Stimulated activated effector memory CD8-positive, alpha-beta T cell treated with anti-CD3 and anti-CD28 coated beads, Interleukin-12 subunit alpha, Interleukin-12 subunit beta, amount 100 ng/mL, for 72 hours (primary cell): ENCODE results near the gene SMOC2.
"Not testable (repeated sequence)": the region's sequence is repeated elsewhere in the genome, so short reads cannot be mapped to it uniquely, and the experiment has no call there.

Experiments
- ATAC-seq: fragments of 150-1000 bp; cut with Tn5 transposase; 2 replicates; pipeline ENCODE4 v1.10.0; 2021
- DNase-seq, 2 donors: peaks; one replicate each; pipeline ENCODE4 v3.0.0; 2021 to 2022; ENCODE audit warnings: low spot score in 2 of 2
- H3K27ac Mint-ChIP-seq: one replicate; pipeline ENCODE4 v1.8.0; 2022; ENCODE audit warnings: mild to moderate bottlenecking, mixed read lengths
- H3K36me3 Mint-ChIP-seq: one replicate; pipeline ENCODE4 v1.8.0; 2022; ENCODE audit warnings: mild to moderate bottlenecking, mixed read lengths
- H3K4me1 Mint-ChIP-seq: one replicate; pipeline ENCODE4 v1.8.0; 2022; ENCODE audit warnings: mixed read lengths
- H3K4me3 Mint-ChIP-seq: one replicate; pipeline ENCODE4 v1.8.0; 2022; ENCODE audit warnings: mild to moderate bottlenecking, mixed read lengths
- H3K9me3 Mint-ChIP-seq: one replicate; pipeline ENCODE4 v1.8.0; 2022; ENCODE audit warnings: mixed read lengths

Gene SMOC2

GRCh38 chr6:168525926-168526630, 85.1 kb downstream of the SMOC2 start:
- Mint-ChIP-seq H3K4me3 (no peak overlapping the region), H3K4me1 (no peaks in the 10 kb centered on the region), H3K36me3 (no peaks in the 10 kb centered on the region), H3K27ac (no peak overlapping the region), H3K9me3 (no peaks in the 10 kb centered on the region)
- ATAC-seq, result no peak
- DNase-seq, result no peak

DNA sequence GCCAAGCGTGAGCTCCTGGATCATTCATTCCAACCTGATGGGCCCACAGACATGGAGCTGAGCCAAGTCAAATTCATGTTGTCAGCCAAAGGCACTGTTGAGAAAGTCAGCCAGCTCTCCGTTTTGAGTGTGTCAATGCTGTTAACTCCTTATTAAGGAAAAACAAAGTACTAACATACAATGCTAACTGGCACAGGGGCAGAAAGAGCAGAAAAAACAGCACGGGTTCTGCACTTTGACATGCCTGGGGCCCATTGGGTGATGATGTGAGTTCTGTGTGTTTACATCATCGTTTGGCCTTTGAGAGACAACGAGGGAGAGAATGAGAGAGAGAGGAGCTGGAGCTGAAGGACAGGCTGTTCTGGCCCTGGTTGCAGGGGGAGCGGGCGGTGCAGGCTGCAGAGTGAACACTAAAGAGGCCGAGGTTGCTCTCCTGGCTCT, 85.9 kb downstream of the SMOC2 start:
- H3K9me3 Mint-ChIP-seq, result no peaks in the 10 kb centered on the region
- H3K27ac Mint-ChIP-seq, result no peak overlapping the region
- DNase-seq (no peak), ATAC-seq (no peak)
- H3K4me3 Mint-ChIP-seq, result no peak overlapping the region
- no peaks in the 10 kb centered on the region for H3K4me1 Mint-ChIP-seq
- no peaks in the 10 kb centered on the region for H3K36me3 Mint-ChIP-seq

GRCh38 chr6:168527451-168528210, 86.6 kb downstream of the SMOC2 start:
- ATAC-seq, result no peak
- no peaks in the 10 kb centered on the region for H3K4me1 Mint-ChIP-seq
- H3K36me3 Mint-ChIP-seq, result no peaks in the 10 kb centered on the region
- DNase-seq, result no peak
- no peaks in the 10 kb centered on the region for H3K9me3 Mint-ChIP-seq
- no peak overlapping the region for H3K4me3 Mint-ChIP-seq
- no peak overlapping the region for H3K27ac Mint-ChIP-seq

DNA sequence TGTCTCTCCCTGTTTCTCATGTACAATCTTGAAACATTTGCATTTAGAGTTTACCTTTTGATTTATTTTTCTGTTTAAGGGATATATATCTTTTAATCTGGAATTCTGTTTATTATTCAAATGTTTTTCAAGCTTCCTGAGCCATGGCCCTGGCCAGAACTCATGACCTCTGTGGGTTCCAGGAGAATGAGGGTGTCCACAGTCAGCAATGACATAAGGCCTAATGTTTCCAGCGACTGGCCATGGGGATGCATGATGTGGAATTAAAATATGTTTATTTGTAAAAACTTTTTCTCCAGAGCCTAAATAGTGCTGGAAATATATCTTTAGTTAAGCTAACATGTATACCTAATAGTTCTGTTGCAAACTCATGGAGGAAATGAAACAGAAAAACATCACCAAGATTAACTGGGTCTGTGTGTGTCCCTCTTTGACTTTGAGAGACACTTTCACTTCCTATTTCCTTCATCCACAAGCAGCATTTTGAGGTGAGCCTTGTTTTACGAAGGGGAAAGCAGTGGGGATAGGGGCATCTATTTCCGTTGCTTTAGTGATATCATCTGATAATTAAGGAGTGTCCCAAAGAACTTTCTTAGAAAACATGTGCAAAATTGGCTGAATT, 87.6 kb downstream of the SMOC2 start:
- Mint-ChIP-seq H3K9me3 (no peaks in the 10 kb centered on the region), H3K36me3 (no peaks in the 10 kb centered on the region), H3K4me3 (no peak overlapping the region), H3K27ac (no peak overlapping the region), H3K4me1 (no peaks in the 10 kb centered on the region)
- DNase-seq (no peak), ATAC-seq (no peak)

DNA sequence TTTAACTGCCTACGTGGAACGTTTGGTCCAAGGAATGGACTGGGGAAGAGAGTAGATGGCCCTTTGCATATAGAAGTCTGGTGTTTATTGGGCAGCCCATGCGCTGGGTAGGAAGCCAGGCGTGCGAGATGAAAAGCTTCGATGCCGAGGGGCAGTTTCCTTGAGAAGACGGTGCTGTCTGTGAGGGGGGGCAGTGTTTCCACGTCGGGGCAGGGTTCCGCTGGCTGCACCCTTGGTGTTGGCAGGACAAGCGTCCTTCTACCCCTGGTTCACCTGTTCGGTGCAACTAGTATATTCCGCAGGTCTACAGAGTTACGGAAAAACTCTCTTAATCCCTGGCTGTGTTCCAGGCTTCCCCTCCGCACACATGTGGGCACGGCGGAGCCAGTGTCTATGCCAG, 88.2 kb downstream of the SMOC2 start:
- H3K27ac Mint-ChIP-seq, result no peak overlapping the region
- H3K4me3 Mint-ChIP-seq, result no peak overlapping the region
- H3K36me3 Mint-ChIP-seq, result no peaks in the 10 kb centered on the region
- DNase-seq, result no peak
- no peaks in the 10 kb centered on the region for H3K9me3 Mint-ChIP-seq
- no peaks in the 10 kb centered on the region for H3K4me1 Mint-ChIP-seq
- ATAC-seq, result no peak

DNA sequence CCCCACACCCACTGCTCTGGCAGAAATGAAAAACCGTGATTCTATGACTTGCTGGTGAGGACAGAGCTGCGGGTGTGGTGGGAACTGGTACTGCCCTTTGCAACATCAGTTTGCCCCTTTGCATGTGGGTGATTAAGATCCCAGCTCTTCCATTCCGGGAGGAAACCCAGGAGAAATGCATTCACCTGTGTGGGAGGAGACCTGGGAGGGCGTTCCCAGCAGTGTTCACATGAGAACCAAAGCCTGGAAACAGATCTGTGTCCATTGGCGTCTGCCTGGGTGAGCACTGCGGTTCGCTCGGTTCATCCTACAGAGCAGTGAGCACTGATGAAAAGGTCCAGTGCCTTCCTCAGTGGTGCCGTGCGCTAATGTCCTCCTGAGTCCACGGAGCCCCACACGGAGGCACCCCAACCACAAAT, 89.7 kb downstream of the SMOC2 start:
- no peak overlapping the region for H3K4me3 Mint-ChIP-seq
- no peaks in the 10 kb centered on the region for H3K4me1 Mint-ChIP-seq
- no peak overlapping the region for H3K27ac Mint-ChIP-seq
- DNase-seq (no peak), ATAC-seq (no peak)
- no peaks in the 10 kb centered on the region for H3K36me3 Mint-ChIP-seq
- H3K9me3 Mint-ChIP-seq, result no peaks in the 10 kb centered on the region

DNA sequence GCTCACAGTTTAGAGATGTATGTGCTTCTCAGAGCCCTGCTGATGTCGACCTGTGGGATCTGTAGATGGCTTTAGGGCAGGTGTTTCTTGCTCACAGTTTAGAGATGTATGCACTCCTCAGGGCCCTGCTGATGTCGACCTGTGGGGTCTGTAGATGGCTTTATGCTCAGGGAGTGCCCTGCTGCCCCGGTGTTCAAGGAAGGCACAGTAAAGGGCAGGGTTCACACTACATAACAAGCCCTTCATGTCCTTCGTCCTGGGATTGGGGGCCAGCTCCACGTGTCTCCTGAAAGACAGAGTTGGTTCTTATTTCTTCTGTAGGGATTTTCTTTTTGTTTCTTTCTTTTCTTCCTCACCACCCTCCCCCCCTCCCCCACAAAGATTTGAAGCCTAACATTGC, 91.1 kb downstream of the SMOC2 start:
- ATAC-seq, result no peak
- H3K36me3 Mint-ChIP-seq, result no peaks in the 10 kb centered on the region
- no peaks in the 10 kb centered on the region for H3K4me1 Mint-ChIP-seq
- no peak overlapping the region for H3K4me3 Mint-ChIP-seq
- no peaks in the 10 kb centered on the region for H3K9me3 Mint-ChIP-seq
- H3K27ac Mint-ChIP-seq, result no peak overlapping the region
- no peak for DNase-seq

DNA sequence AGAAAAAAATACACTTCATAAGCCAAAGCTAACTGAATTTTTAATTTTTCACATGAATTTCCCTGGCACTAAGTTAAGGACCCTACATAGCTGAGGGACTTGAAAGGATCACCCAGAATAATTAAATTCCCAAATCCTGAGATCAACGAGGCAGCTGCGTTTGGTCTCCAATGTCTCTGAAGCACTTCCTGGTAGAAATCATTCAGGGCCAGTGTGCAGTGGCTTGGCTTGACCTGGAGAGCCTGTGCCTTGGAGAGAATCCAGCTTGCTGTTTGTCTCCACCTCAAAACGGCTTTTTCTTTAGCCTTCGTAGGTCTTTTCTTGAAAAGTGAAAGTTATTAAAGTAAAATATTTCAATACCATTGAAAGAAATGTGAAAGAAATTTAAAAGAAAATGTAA, 92.4 kb downstream of the SMOC2 start:
- Mint-ChIP-seq H3K4me3 (no peak overlapping the region), H3K4me1 (no peaks in the 10 kb centered on the region), H3K36me3 (no peaks in the 10 kb centered on the region), H3K27ac (no peak overlapping the region), H3K9me3 (no peaks in the 10 kb centered on the region)
- ATAC-seq (no peak), DNase-seq (no peak)

DNA sequence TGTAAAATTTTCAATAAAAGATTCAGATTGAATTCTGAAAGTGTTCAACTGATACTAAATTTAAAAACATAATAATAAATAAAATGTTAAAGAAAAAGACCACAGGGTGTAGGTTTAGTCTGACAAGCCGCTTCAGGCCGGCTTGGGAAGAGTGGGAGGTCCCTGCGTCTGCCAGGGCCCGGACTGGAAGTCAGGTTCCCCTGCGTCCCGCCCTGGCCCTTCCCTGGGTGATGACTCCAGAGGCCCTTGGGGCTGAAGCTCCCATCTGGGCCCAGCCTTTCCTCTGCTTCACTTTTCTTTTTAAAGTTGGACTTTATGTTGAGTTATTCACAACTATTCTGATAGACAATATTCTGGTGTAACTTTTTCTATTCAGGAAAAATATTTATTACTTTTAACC, 93.3 kb downstream of the SMOC2 start:
- H3K4me3 Mint-ChIP-seq, result no peak overlapping the region
- ATAC-seq (no peak), DNase-seq (no peak)
- no peaks in the 10 kb centered on the region for H3K36me3 Mint-ChIP-seq
- H3K9me3 Mint-ChIP-seq, result no peaks in the 10 kb centered on the region
- H3K4me1 Mint-ChIP-seq, result no peaks in the 10 kb centered on the region
- no peak overlapping the region for H3K27ac Mint-ChIP-seq

DNA sequence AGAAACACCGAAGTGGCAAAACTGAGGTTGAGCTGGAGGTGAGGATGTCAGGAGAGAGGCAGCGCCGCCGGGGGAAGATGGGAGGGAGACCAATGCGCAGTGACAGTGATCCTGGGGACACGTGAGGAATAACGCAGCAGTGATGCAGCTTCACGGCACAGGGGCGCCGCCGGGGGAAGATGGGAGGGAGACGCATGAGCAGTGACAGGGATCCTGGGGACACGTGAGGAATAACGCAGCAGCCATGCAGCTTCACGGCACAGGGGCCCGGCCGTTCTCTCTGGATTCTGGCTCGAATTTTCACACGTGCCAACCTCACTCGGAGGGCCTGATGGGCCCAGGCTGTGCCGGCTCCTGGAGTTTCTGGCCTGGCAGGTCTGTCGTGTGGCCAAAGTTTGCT, 94.7 kb downstream of the SMOC2 start:
- H3K36me3 Mint-ChIP-seq, result no peaks in the 10 kb centered on the region
- H3K27ac Mint-ChIP-seq, result no peak overlapping the region
- no peak overlapping the region for H3K4me3 Mint-ChIP-seq
- H3K9me3 Mint-ChIP-seq, result no peaks in the 10 kb centered on the region
- DNase-seq, result no peak
- H3K4me1 Mint-ChIP-seq, result no peaks in the 10 kb centered on the region
- ATAC-seq, result no peak

GRCh38 chr6:168536196-168536595, 95.2 kb downstream of the SMOC2 start:
- ATAC-seq, result no peak
- H3K27ac Mint-ChIP-seq, result no peak overlapping the region
- no peak overlapping the region for H3K4me3 Mint-ChIP-seq
- H3K36me3 Mint-ChIP-seq, result no peaks in the 10 kb centered on the region
- no peaks in the 10 kb centered on the region for H3K4me1 Mint-ChIP-seq
- no peak for DNase-seq
- H3K9me3 Mint-ChIP-seq, result no peaks in the 10 kb centered on the region

DNA sequence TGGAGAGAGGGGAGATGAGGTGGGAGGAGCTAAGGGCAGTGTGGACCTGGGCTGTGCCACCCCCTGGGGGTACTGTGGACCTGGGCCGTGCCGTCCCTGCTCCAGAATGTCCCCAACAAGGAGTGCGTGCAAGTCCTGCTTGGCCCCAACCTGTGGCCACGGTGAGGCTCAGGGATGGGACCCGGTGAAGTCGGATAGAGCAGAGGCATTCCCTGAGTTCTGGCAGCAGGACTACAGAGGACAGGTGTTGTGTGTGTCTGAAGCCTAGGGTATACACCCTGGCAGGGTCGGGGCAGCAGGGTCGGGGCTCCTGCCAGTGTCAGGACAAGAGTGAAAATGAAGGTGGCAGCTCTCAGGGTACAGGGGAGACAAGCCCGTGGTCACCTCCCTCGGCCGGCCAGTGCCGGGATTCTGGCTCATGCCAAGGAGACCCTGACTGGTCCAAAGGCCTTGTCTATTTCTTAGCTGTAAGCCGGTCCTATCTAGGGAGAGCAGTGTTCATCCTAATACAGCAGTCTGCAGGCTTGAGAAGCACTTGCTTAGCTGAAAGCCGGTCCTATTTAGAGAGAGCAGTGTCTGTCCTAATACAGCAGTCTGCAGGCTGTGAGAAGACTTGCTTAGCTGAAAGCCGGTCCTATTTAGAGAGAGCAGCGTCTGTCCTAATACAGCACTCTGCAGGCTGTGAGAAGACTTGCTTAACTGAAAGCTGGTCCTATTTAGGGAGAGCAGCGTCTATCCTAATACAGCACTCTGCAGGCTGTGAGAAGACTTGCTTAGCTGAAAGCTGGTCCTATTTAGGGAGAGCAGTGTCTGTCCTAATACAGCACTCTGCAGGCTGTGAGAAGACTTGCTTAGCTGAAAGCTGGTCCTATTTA, 95.9 kb downstream of the SMOC2 start:
- Mint-ChIP-seq H3K4me1 (no peaks in the 10 kb centered on the region), H3K27ac (no peak overlapping the region), H3K9me3 (no peaks in the 10 kb centered on the region), H3K4me3 (no peak overlapping the region), H3K36me3 (no peaks in the 10 kb centered on the region)
- DNase-seq (no peak), ATAC-seq (peak; percentile 6)

GRCh38 chr6:168537540-168537884, 96.5 kb downstream of the SMOC2 start:
- Mint-ChIP-seq H3K9me3 (no peaks in the 10 kb centered on the region), H3K4me3 (no peak overlapping the region), H3K36me3 (no peaks in the 10 kb centered on the region), H3K27ac (no peak overlapping the region), H3K4me1 (no peaks in the 10 kb centered on the region)
- ATAC-seq (peak; percentile 5), DNase-seq (no peak)

DNA sequence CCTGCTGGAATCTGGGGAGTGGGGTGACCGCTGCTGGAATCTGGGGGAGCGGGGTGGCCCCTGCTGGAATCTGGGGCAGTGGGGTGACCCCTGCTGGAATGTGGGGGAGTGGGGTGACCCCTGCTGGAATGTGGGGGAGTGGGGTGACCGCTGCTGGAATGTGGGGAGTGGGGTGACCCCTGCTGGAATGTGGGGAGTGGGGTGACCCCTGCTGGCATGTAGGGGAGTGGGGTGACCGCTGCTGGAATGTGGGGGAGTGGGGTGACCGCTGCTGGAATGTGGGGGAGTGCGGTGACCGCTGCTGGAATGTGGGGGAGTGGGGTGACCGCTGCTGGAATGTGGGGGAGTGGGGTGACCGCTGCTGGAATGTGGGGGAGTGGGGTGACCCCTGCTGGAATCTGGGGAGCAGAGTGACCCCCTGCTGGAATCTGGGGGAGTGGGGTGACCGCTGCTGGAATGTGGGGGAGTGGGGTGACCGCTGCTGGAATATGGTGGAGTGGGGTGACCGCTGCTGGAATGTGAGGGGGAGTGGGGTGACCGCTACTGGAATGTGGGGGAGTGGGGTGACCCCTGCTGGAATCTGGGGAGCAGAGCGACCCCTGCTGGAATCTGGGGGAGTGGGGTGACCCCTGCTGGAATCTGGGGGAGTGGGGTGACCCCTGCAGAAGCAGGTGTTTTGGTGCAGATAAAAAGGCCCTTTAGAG, 97.4 kb downstream of the SMOC2 start:
- not testable (repeated sequence) for DNase-seq, H3K27ac Mint-ChIP-seq, H3K9me3 Mint-ChIP-seq, H3K4me1 Mint-ChIP-seq, H3K4me3 Mint-ChIP-seq, H3K36me3 Mint-ChIP-seq, ATAC-seq
